ENCODE measurements around the gene ZNF583. TPM values are rescaled to one million over a fixed set of nuclear protein-coding genes. Genes with fewer than 3 reads are reported as not detected.

ZNF583 gene
- total and polyA plus RNA-seq, 2 of the 8 experiments (the other 6 are each of a cell fraction or from before 2014, with no cell fraction given) = 0.48 to 2.8 TPM

- no peak overlapping the region for H3K14ac ChIP-seq (ENCODE audit: insufficient read length)
- no peaks in the 10 kb centered on the region for H3K4me1 ChIP-seq (replicated peaks in 1 of 4; ENCODE audit: control insufficient read depth in 3 of 4, insufficient read depth in 4 of 4, low read length in 3 of 4)
- ChIA-PET POLR2A (ENCODE audit: partially characterized antibody) (interaction anchor here (2.0 kb wide), 2 partner anchors 30 to 79 kb away, joined by 6 to 7 read pairs; partner anchors contain the start of gene ZNF667), CTCF (ENCODE audit: partially characterized antibody) (interaction anchor here (0.7 to 2.2 kb wide), 6 partner anchors 13 to 700 kb away, joined by 3 to 10 read pairs (median 3); no protein-coding TSS in a partner anchor)
- H4K91ac ChIP-seq (replicated peaks; ENCODE audit: insufficient read length, low read length) = no peak overlapping the region
- H3K23me2 ChIP-seq (ENCODE audit: low read depth, low read length) = peaks cover 2% of the 10 kb centered on the region; the same call in 1 of the 2 replicates
- no peak overlapping the region for H3K4me2 ChIP-seq (ENCODE audit: insufficient read depth in 1 of 2, low read depth in 2 of 2, low read length in 2 of 2)
- H3K18ac ChIP-seq (ENCODE audit: extremely low read depth, low read length) = no peak overlapping the region
- no peak for FAIRE-seq
- H3K4ac ChIP-seq (replicated peaks; ENCODE audit: insufficient read length, low read depth, low read length) = no peak overlapping the region
- H3K27ac ChIP-seq (ENCODE audit: low read depth, low read length) = no peak overlapping the region
- H3K4me3 ChIP-seq (ENCODE audit: extremely low read depth in 1 of 4, insufficient read depth in 2 of 4, low read depth in 3 of 4, low read length in 4 of 4) = no peak overlapping the region
- H3K56ac ChIP-seq (replicated peaks; ENCODE audit: insufficient read length, low read depth, low read length) = no peak overlapping the region
- no peak overlapping the region for H2AFZ ChIP-seq (ENCODE audit: low read length)
- H3K9ac ChIP-seq (replicated peaks in 1 of 4; ENCODE audit: extremely low read depth in 1 of 4, low read depth in 3 of 4, low read length in 3 of 4) = no peak overlapping the region
- no peak overlapping the region for H2BK5ac ChIP-seq (ENCODE audit: low read depth, low read length)
- H3K79me1 ChIP-seq (ENCODE audit: low read depth, low read length) = no peaks in the 10 kb centered on the region
- WGBS, 2 experiments (ENCODE audit: extremely low coverage in 1 of 2, insufficient coverage in 1 of 2, insufficient read length in 1 of 2, insufficient replicate concordance in 2 of 2, low coverage in 1 of 2, low lambda C conversion rate in 2 of 2, missing lambda C conversion rate in 1 of 2) = 99% methylated on average over 5 of the region's 5 CpGs; no CpG with 5 or more reads in 1 of the 2 experiments
- H3K36me3 ChIP-seq (ENCODE audit: control insufficient read depth in 2 of 4, insufficient read depth in 4 of 4, low read length in 3 of 4) = peaks cover 2 to 9% (median 4%) of the 10 kb centered on the region in 4 experiments; a peak in 3 of 8 replicates
- no peaks in the 10 kb centered on the region for H4K20me1 ChIP-seq (replicated peaks in 1 of 2; ENCODE audit: control insufficient read depth in 1 of 2, insufficient read depth in 2 of 2, low read length in 2 of 2)
- H3K79me2 ChIP-seq (ENCODE audit: control insufficient read depth in 1 of 2, insufficient read depth in 2 of 2, low read length in 2 of 2) = no peaks in the 10 kb centered on the region
- H3K9me3 ChIP-seq (ENCODE audit: insufficient read depth in 2 of 2, low read depth in 1 of 2, low read length in 1 of 2) = peaks cover 0 to 5% of the 10 kb centered on the region in 2 experiments; a peak in 1 of 4 replicates
- no peak overlapping the region for H2BK20ac ChIP-seq (ENCODE audit: low read length)
- H2BK12ac ChIP-seq (ENCODE audit: low read depth, low read length) = no peak overlapping the region
- H2BK120ac ChIP-seq (replicated peaks; ENCODE audit: low read depth, low read length) = no peak overlapping the region
- no peaks in the 10 kb centered on the region for H3K27me3 ChIP-seq (replicated peaks in 1 of 4; ENCODE audit: control insufficient read depth in 3 of 4, extremely low read depth in 1 of 4, insufficient read depth in 3 of 4, low read length in 3 of 4)
- H3K23ac ChIP-seq (ENCODE audit: insufficient read length) = no peak overlapping the region
- DNase-seq (ENCODE audit: low read depth in 1 of 2, low spot score in 2 of 2) = no peak
- no peak overlapping the region for H4K8ac ChIP-seq (ENCODE audit: extremely low read depth, insufficient read depth, low read length)
- H2BK15ac ChIP-seq (ENCODE audit: low read length) = no peak overlapping the region
- no peak overlapping the region for H2AK5ac ChIP-seq (ENCODE audit: low read depth, low read length)
- no peak overlapping the region for H4K5ac ChIP-seq (ENCODE audit: insufficient read length, low read depth, low read length)
- no peak for TF ChIP-seq SRF (IDR thresholded peaks at IDR 0.05; ENCODE audit: low read depth, low read length)
- no peak for TF ChIP-seq BACH1 (IDR thresholded peaks at IDR 0.05; ENCODE audit: low read length)
- no peak for TF ChIP-seq JUND (IDR thresholded peaks at IDR 0.05; ENCODE audit: low read length)
- TF ChIP-seq SP4 (IDR thresholded peaks at IDR 0.05; ENCODE audit: low read length) = no peak
- no peak for TF ChIP-seq SP1 (IDR thresholded peaks at IDR 0.05; ENCODE audit: low read depth, low read length)
- no peak for TF ChIP-seq NANOG (IDR thresholded peaks at IDR 0.05; ENCODE audit: insufficient read depth, low read depth, low read length, poor library complexity, severe bottlenecking)
- TF ChIP-seq TCF12 (IDR thresholded peaks at IDR 0.05; ENCODE audit: low read depth, low read length) = no peak
- no peak for TF ChIP-seq CTCF (IDR thresholded peaks at IDR 0.05; ENCODE audit: control extremely low read depth in 1 of 3, insufficient read depth in 1 of 3, low read depth in 1 of 3, low read length in 3 of 3)
- TF ChIP-seq CHD1 (IDR thresholded peaks at IDR 0.05; ENCODE audit: low read depth, low read length) = no peak
- TF ChIP-seq KDM1A (IDR thresholded peaks at IDR 0.05; ENCODE audit: borderline replicate concordance, low read length) = no peak
- TF ChIP-seq CTBP2 (IDR thresholded peaks at IDR 0.05; ENCODE audit: borderline replicate concordance, insufficient read depth, insufficient read length, low read length) = no peak
- no peak for TF ChIP-seq POLR2A (IDR thresholded peaks at IDR 0.05; ENCODE audit: control extremely low read depth in 1 of 2, low read depth in 2 of 2, low read length in 2 of 2)
- TF ChIP-seq BRCA1 (IDR thresholded peaks at IDR 0.05; ENCODE audit: low read depth, low read length) = no peak
These were observed 5.3 kb upstream of the ZNF583 start for GRCh38 chr19:56398809-56399208.

Data from H1 (cell line).